Right lobe of liver (tissue), 4 donors: ENCODE measurements around the gene USF2.

ENCODE experiments used
- POLR2A ChIP-seq: fragments of 450-650 bp; IDR thresholded peaks from one replicate; pipeline ENCODE4 v1.6.1; 2017; ENCODE audit warnings: antibody characterized with exemption, mild to moderate bottlenecking
- TF ChIP-seq, protein P1 (sequence below), 4 donors: fragments of 200-600 bp in 3 of 4; fragments of 450-650 bp in 1 of 4; IDR thresholded peaks; one replicate each; pipeline versions ENCODE4 v1.5.1 to v1.8.0; 2016 to 2022; ENCODE audit warnings: antibody characterized with exemption in 4 of 4, mild to moderate bottlenecking in 2 of 4
- donor health status: DM: no; HTN: no; CAD: no.
- donor health status: DM: no; HTN: no; CAD: no.
- donor health status: DM: no; HTN: yes; CAD: no.

DNA sequence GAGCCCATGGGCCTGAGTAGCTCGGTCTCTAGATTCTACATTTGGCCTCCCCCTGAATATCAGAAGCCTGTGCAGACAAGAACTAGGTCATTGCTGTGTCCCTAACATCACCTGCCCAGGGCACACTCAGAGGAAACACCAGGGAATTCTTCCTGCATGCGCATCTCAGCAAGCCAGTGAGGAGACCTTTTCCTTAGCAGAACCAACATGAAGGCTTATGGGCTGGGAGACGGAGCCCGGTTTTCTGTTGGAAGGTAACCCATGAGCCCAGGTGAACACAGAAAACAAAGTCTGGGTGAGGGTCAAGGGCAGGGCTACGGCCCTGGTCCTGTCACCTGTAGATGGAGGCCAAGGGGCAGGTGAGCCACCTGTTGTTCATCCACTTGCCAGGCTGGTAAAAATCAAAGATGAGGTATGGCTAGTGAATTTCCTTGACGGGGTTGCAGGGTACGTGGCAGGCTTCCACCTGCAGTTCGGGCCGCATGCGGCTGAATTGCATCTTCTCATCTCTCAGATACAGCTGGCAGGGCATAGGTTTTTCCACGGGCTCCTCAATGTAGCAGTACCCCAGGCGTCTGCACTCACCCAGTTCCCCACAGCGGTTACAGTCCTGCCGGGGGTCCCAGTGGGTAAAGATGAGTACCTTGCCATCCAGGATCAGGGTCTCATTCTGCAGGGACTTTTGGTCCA, 36.7 kb upstream of the USF2 start:
- TF ChIP-seq, protein P1, sequence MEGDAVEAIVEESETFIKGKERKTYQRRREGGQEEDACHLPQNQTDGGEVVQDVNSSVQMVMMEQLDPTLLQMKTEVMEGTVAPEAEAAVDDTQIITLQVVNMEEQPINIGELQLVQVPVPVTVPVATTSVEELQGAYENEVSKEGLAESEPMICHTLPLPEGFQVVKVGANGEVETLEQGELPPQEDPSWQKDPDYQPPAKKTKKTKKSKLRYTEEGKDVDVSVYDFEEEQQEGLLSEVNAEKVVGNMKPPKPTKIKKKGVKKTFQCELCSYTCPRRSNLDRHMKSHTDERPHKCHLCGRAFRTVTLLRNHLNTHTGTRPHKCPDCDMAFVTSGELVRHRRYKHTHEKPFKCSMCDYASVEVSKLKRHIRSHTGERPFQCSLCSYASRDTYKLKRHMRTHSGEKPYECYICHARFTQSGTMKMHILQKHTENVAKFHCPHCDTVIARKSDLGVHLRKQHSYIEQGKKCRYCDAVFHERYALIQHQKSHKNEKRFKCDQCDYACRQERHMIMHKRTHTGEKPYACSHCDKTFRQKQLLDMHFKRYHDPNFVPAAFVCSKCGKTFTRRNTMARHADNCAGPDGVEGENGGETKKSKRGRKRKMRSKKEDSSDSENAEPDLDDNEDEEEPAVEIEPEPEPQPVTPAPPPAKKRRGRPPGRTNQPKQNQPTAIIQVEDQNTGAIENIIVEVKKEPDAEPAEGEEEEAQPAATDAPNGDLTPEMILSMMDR (IDR thresholded peaks at IDR 0.05) = no peak
- no peak for TF ChIP-seq POLR2A
